ENCODE data around the gene ZNF234.

DNA sequence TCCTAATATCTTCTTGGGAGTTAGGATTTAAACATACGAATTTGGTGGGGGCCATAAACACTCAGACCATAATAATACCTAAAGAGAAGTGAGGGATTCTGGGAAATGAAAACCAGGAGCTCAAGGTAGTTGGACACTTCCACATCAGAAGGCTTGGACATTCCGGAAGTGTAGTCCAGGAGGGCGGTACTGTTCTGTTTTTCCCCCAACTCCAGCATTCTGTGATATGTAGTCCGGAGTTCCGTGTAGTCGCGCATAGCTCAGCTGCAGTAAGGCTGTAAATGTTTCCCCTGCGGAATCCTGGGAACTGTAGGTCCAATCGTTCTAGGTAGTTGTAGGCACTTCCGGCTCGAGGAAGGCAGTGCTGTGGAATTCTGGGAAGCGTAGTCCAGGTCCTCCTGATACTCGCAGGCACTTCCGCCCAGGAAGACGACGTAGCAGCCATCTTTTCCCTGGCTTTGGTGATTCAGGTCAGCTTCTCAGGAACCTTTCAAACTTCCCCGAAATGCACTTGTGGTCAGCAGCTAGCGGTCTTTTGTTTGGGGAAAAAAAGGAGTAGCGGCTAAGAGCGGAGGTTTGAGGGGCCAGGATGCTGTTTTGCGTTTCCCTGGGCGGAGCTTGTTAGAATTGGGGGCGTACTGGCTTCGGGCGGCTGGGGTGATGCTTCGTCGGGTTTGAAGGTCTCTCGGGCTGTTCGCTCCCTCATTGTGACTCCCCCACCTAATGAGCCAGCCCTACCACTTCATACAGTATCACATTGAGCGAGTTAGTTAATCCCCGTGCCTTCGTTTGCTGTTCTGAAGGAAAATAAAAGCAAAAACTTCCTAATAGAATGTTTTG, 23.5 kb downstream of the ZNF234 start, which contains the start of gene ZNF226:
- TF ChIP-seq, protein P1, sequence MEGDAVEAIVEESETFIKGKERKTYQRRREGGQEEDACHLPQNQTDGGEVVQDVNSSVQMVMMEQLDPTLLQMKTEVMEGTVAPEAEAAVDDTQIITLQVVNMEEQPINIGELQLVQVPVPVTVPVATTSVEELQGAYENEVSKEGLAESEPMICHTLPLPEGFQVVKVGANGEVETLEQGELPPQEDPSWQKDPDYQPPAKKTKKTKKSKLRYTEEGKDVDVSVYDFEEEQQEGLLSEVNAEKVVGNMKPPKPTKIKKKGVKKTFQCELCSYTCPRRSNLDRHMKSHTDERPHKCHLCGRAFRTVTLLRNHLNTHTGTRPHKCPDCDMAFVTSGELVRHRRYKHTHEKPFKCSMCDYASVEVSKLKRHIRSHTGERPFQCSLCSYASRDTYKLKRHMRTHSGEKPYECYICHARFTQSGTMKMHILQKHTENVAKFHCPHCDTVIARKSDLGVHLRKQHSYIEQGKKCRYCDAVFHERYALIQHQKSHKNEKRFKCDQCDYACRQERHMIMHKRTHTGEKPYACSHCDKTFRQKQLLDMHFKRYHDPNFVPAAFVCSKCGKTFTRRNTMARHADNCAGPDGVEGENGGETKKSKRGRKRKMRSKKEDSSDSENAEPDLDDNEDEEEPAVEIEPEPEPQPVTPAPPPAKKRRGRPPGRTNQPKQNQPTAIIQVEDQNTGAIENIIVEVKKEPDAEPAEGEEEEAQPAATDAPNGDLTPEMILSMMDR (conservative IDR thresholded peaks at IDR 0.05; ENCODE audit: low read length) = no peak
- no peak for TF ChIP-seq EZH2phosphoT487 (IDR thresholded peaks at IDR 0.05; ENCODE audit: borderline replicate concordance)
